Neutrophil (primary cell): ENCODE results near the gene VWA7.

Experiments
- H3K27ac ChIP-seq: fragments of 200-600 bp; sonication (generic); 2 replicates; pipeline ENCODE4 v1.5.1; 2016; ENCODE audit warnings: mild to moderate bottlenecking, moderate library complexity
- H3K27me3 ChIP-seq: fragments of 200-600 bp; sonication (generic); 2 replicates; pipeline ENCODE4 v1.6.0; 2016; ENCODE audit warnings: mild to moderate bottlenecking
- H3K36me3 ChIP-seq: fragments of 200-600 bp; sonication (generic); 2 replicates; pipeline ENCODE4 v1.5.1; 2017
- H3K4me1 ChIP-seq, 2 experiments: fragments of 200-600 bp in 1 of 2; sonication (generic) in 1 of 2; 1 replicate in 1 of 2; 2 replicates in 1 of 2; pipeline versions ENCODE4 v1.5.1 to v1.6.1; 2013 to 2016; ENCODE audit warnings: low read depth in 1 of 2, low read length in 1 of 2, mild to moderate bottlenecking in 1 of 2, moderate library complexity in 1 of 2; ENCODE audit not compliant: control insufficient read depth in 1 of 2, insufficient read depth in 1 of 2
- H3K4me3 ChIP-seq, 2 experiments: fragments of 200-600 bp in 1 of 2; sonication (generic) in 1 of 2; 1 replicate in 1 of 2; 2 replicates in 1 of 2; pipeline ENCODE4 v1.5.1; 2013 to 2016; ENCODE audit warnings: low read depth in 1 of 2, low read length in 1 of 2, mild to moderate bottlenecking in 1 of 2, moderate library complexity in 1 of 2
- H3K9me3 ChIP-seq: fragments of 200-600 bp; sonication (generic); 2 replicates; pipeline ENCODE4 v1.5.1; 2016
- TF ChIP-seq, protein P1 (sequence below): fragments of 200-600 bp; sonication (generic); IDR thresholded peaks from 2 replicates; pipeline ENCODE4 v1.5.1; 2016; ENCODE audit warnings: antibody characterized with exemption

The VWA7 gene

DNA sequence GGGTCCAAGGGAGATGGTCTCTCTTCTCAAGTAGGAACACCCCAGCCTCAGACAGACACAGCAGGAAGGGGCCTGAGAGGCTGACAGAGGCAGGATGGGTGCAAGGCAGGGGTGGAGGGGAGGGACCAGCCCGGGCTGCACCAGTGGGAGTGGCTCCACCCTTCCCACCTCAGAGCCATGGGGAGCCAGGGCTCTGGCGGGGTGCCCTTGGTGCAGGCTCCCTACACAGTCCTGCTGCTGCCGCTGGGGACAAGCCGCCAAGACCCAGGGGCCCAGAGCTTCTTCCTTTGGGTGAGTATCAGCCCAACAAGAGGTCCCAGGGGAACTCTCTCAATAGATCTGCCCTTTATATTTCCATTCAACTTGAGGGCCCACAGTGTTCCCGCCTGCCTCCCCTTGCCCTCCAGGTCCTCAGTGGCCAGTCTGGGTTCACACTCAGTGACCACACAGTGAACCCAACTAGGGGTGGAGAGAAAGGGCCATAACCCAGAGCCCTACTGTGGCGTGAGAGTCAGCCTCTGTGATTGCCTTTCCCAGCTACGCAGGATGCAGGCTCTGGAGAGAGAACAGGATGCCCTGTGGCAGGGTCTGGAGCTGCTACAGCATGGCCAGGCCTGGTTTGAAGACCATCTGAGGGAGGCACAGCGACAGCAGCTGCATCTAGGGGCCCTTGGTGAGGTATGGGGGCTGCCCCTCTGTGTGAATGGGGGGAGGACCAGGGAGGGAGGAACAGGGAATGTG lies 14.1 kb downstream of the VWA7 start:
- TF ChIP-seq, protein P1, sequence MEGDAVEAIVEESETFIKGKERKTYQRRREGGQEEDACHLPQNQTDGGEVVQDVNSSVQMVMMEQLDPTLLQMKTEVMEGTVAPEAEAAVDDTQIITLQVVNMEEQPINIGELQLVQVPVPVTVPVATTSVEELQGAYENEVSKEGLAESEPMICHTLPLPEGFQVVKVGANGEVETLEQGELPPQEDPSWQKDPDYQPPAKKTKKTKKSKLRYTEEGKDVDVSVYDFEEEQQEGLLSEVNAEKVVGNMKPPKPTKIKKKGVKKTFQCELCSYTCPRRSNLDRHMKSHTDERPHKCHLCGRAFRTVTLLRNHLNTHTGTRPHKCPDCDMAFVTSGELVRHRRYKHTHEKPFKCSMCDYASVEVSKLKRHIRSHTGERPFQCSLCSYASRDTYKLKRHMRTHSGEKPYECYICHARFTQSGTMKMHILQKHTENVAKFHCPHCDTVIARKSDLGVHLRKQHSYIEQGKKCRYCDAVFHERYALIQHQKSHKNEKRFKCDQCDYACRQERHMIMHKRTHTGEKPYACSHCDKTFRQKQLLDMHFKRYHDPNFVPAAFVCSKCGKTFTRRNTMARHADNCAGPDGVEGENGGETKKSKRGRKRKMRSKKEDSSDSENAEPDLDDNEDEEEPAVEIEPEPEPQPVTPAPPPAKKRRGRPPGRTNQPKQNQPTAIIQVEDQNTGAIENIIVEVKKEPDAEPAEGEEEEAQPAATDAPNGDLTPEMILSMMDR, result no peak
- peaks cover 23% of the 10 kb centered on the region for H3K36me3 ChIP-seq
- peaks cover 6% of the 10 kb centered on the region in 2 experiments for H3K4me1 ChIP-seq
- H3K27me3 ChIP-seq, result no peaks in the 10 kb centered on the region
- H3K27ac ChIP-seq, result no peak overlapping the region
- H3K4me3 ChIP-seq, result no peak overlapping the region
- H3K9me3 ChIP-seq, result no peaks in the 10 kb centered on the region

DNA sequence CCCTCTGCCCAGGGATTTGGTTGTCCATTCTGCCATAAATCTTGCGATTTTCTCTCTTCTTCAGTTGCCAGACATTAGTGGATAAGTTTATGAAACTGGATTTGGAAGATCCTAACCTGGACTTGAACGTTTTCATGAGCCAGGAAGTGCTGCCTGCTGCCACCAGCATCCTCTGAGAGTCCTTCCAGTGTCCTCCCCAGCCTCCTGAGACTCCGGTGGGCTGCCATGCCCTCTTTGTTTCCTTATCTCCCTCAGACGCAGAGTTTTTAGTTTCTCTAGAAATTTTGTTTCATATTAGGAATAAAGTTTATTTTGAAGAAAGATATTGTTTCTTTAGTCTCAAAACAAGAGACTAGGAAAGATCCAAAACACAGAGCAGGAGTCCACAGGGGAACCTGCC lies 14.8 kb downstream of the VWA7 start, which contains the start of gene SAPCD1:
Gene SAPCD1, plus strand, starts transcription at position 301 of the 400 bp plus-strand sequence. CDS start 399 bp downstream, outside the sequence.
- Histone ChIP-seq H3K9me3 (no peaks in the 10 kb centered on the region), H3K27ac (no peak within 1 kb of the TSS), H3K4me3 (no peak within 1 kb of the TSS), H3K36me3 (peaks cover 23% of the 10 kb centered on the region), H3K4me1 (peaks cover 0 to 2% of the 10 kb centered on the region in 2 experiments), H3K27me3 (no peaks in the 10 kb centered on the region)
- TF ChIP-seq, protein P1, result no peak

DNA sequence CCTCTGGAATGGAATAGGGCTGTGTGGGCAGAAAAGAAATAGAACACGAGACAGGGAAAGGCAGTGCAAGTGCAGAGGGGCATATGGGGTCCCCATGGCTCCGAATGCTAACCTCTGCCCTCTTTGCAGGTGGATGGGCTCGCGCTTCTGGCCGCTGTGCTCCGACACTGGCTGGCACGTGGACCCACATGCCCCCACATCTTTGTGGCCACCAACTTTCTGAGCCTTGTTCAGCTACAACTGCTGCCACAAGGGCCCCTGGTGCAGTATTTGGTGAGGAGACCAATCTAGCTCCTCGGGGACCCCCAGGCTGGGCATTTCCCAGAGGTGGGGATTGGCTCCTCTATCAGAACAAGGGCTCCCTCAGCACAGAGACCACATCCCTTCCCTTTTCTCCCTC lies 15.8 kb downstream of the VWA7 start:
- H3K4me1 ChIP-seq, result no peaks in the 10 kb centered on the region
- no peaks in the 10 kb centered on the region for H3K27me3 ChIP-seq
- peaks cover 23% of the 10 kb centered on the region for H3K36me3 ChIP-seq
- TF ChIP-seq, protein P1, result no peak
- no peak overlapping the region for H3K4me3 ChIP-seq
- H3K27ac ChIP-seq, result no peak overlapping the region
- H3K9me3 ChIP-seq, result no peaks in the 10 kb centered on the region

DNA sequence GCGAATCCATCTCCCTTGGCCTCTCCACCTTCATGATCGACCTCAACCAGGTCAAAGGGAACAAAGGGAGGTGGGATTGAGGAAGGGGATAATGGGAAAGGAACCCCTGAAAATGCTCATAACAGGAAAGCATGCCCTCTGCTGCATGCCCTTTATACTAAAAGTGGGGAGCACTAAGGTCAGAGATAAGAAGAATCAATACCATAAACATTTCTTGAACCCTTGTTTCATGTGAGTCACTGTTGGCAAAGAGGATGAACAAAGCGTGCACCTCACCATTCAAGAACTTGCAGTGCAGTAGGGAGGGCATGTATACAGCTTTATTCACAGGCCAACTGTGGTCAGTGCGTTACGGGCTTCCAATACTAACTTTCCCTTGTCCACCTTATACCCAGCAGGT lies 16.3 kb downstream of the VWA7 start:
- Histone ChIP-seq H3K36me3 (peaks cover 23% of the 10 kb centered on the region), H3K27me3 (no peaks in the 10 kb centered on the region), H3K27ac (no peak overlapping the region), H3K4me1 (no peaks in the 10 kb centered on the region), H3K9me3 (no peaks in the 10 kb centered on the region), H3K4me3 (no peak overlapping the region)
- TF ChIP-seq, protein P1, result no peak

DNA sequence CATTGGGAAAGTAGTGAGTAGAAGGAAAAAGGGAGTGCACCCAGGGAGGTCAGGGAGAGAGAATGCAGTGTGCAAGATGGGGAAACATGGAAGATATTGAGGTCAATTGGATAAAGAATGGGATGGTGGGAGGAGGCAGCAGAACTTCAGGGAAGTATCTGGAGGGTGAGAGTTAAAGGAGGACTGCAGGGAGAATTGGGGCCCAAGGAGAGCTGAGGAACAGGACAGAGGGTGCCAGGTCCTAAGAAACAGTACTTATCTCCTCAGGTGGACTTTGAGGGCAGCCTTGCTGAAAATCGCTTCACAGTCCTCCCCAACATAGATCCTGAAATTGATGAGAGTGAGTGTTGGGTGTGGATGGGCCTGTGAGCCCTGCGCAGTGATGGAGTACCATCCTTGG lies 18.8 kb downstream of the VWA7 start:
- Histone ChIP-seq H3K9me3 (no peaks in the 10 kb centered on the region), H3K27ac (no peak overlapping the region), H3K36me3 (peaks cover 23% of the 10 kb centered on the region), H3K4me1 (no peaks in the 10 kb centered on the region), H3K4me3 (no peak overlapping the region), H3K27me3 (no peaks in the 10 kb centered on the region)
- TF ChIP-seq, protein P1, result no peak
